ENCODE measurements around the gene PRDM1. TPM values are rescaled to one million over a fixed set of nuclear protein-coding genes. Genes with fewer than 3 reads are reported as not detected.

The PRDM1 gene
- total RNA-seq = 10 to 100 TPM in 2 of 4 donors, 1 to 10 TPM in 2; 1.0 to 20.7 (median 7.0) TPM

- intact Hi-C loops (cut with DNase I; ENCODE audit: low total_unique reads) = no loop called here
- H3K4me3 ChIP-seq = peak within 1 kb of the TSS; percentile 29 to 53
- H3K36me3 ChIP-seq = no peaks in the 10 kb centered on the region
- H3K9me3 ChIP-seq = no peaks in the 10 kb centered on the region
- no peaks in the 10 kb centered on the region for H3K27me3 ChIP-seq
- peak; percentile 55 to 74 for TF ChIP-seq POLR2A (IDR thresholded peaks at IDR 0.05)
- peak in 2 of 4 experiments; percentile 4 to 39 for TF ChIP-seq CTCF (IDR thresholded peaks at IDR 0.05)
- peak; percentile 66 to 82 for DNase-seq
- H3K4me1 ChIP-seq = peaks cover 0 to 6% of the 10 kb centered on the region in 2 donors
- peak within 1 kb of the TSS; percentile 74 to 81 for H3K27ac ChIP-seq
Observed at GRCh38 chr6:106085984-106086813, at the start of gene PRDM1. PRDM1 (plus strand) TSS chr6:106086336; CDS start chr6:106086554, 218 bp downstream.

DNA sequence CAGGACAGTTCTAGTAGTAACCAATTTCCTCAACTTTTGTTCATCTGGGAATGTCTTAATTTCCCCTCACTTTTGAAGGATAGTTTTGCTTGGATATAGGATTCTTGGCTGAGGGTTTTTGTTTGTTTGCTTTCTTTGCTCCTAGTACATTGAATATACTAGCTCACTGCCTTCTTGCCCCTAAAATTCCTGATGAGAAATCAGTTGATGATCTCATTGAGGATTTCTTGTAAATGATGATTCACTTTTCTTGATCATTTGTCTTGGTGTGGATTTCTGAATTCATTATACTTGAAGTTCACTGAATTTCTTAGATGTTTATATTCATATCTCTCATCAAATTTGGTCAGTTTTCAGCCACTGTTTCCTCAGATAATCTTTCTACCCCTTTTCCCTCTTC is 49.1 kb upstream of the PRDM1 start:
- intact Hi-C loops (cut with DNase I; ENCODE audit: low total_unique reads) = no loop called here
- TF ChIP-seq CTCF (IDR thresholded peaks at IDR 0.05) (no peak), POLR2A (IDR thresholded peaks at IDR 0.05) (no peak)
- Histone ChIP-seq H3K36me3 (no peaks in the 10 kb centered on the region), H3K4me3 (no peak overlapping the region), H3K9me3 (no peaks in the 10 kb centered on the region), H3K27me3 (no peaks in the 10 kb centered on the region), H3K27ac (no peak overlapping the region), H3K4me1 (no peaks in the 10 kb centered on the region)
- DNase-seq = no peak

- no peak for DNase-seq
- TF ChIP-seq CTCF (IDR thresholded peaks at IDR 0.05) = no peak
- no peak for TF ChIP-seq POLR2A (IDR thresholded peaks at IDR 0.05)
- Histone ChIP-seq H3K9me3 (no peaks in the 10 kb centered on the region), H3K4me3 (no peak overlapping the region), H3K4me1 (no peaks in the 10 kb centered on the region), H3K27me3 (no peaks in the 10 kb centered on the region), H3K36me3 (no peaks in the 10 kb centered on the region), H3K27ac (no peak overlapping the region)
- intact Hi-C loops (cut with DNase I; ENCODE audit: low total_unique reads) = no loop called here
Observed at GRCh38 chr6:106039897-106040592, 46.1 kb upstream of the PRDM1 start.

- intact Hi-C loops (cut with DNase I; ENCODE audit: low total_unique reads) = no loop called here
- Histone ChIP-seq H3K4me1 (no peaks in the 10 kb centered on the region), H3K9me3 (no peaks in the 10 kb centered on the region), H3K27me3 (no peaks in the 10 kb centered on the region), H3K27ac (no peak overlapping the region), H3K36me3 (no peaks in the 10 kb centered on the region), H3K4me3 (no peak overlapping the region)
- TF ChIP-seq POLR2A (IDR thresholded peaks at IDR 0.05) (no peak), CTCF (IDR thresholded peaks at IDR 0.05) (no peak)
- DNase-seq = no peak
Observed at GRCh38 chr6:106044151-106044550, 42.0 kb upstream of the PRDM1 start.

DNA sequence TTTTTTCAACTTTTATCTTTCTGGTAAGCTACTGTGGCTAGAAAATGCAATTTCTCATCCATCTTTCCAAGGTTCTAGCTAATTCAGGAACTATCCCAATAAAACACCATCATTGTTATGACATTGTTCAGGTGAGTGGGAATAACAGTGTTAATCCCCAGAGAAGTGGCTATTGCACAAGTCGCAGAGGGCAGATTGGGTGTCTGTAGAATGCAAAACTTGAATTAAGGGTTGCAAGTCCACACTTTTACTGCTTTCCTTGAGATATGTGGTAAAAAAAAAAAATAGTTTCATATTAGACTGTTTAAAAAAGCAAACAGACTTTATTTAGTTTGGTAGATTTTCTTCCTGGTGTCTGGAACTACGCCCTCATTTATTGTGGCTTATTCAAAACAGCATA is 41.1 kb upstream of the PRDM1 start:
- H3K36me3 ChIP-seq = no peaks in the 10 kb centered on the region
- no peaks in the 10 kb centered on the region for H3K4me1 ChIP-seq
- no peaks in the 10 kb centered on the region for H3K27me3 ChIP-seq
- no peak overlapping the region for H3K4me3 ChIP-seq
- no peaks in the 10 kb centered on the region for H3K9me3 ChIP-seq
- H3K27ac ChIP-seq = no peak overlapping the region
- no peak for DNase-seq
- intact Hi-C loops (cut with DNase I; ENCODE audit: low total_unique reads) = no loop called here
- TF ChIP-seq POLR2A (IDR thresholded peaks at IDR 0.05) = no peak
- TF ChIP-seq CTCF (IDR thresholded peaks at IDR 0.05) = no peak

All from uterus (tissue), 4 donors.